Activated T-cell treated with anti-CD3 and anti-CD28 coated beads for 1 hour (primary cell): ENCODE data around the gene DDX42.
A peak's percentile ranks its signal among the peaks of the same experiment; 100 is the strongest.

Experiments
- DNase-seq: peaks from one replicate; pipeline ENCODE4 v3.0.0-alpha.2; 2020; ENCODE audit warnings: low read depth

The DDX42 gene

GRCh38 chr17:63823659-63824331 is 49.8 kb downstream of the DDX42 start:
- no peak for DNase-seq

- no peak for DNase-seq
Observed at GRCh38 chr17:63824362-63824761, 50.4 kb downstream of the DDX42 start.

DNA sequence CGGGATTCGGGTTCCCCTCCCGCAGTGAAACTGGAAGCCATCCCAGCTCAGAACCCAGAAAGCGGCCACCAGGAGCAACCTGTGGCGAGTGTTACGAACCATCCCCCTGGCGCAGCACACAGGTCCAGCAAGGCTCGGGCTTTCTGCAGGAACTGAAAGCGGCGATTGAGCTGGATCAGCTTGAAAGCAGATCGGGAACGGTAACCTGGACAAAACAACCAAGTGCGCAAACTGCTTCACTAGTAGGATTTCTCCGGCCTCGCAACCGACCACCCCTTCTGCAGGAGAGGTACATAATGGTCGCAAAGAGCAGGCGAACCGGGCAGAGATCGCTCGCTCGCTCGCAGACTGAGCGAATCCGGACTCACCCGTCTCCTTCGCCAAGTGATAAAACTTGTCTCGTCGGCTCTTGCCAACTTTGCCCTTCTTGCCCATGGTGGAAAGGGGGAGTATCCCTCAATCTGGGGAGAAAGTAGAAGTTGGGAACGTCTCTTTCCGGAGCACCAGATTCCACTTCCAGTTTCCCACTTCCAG is 52.6 kb downstream of the DDX42 start:
- DNase-seq = no peak

DNA sequence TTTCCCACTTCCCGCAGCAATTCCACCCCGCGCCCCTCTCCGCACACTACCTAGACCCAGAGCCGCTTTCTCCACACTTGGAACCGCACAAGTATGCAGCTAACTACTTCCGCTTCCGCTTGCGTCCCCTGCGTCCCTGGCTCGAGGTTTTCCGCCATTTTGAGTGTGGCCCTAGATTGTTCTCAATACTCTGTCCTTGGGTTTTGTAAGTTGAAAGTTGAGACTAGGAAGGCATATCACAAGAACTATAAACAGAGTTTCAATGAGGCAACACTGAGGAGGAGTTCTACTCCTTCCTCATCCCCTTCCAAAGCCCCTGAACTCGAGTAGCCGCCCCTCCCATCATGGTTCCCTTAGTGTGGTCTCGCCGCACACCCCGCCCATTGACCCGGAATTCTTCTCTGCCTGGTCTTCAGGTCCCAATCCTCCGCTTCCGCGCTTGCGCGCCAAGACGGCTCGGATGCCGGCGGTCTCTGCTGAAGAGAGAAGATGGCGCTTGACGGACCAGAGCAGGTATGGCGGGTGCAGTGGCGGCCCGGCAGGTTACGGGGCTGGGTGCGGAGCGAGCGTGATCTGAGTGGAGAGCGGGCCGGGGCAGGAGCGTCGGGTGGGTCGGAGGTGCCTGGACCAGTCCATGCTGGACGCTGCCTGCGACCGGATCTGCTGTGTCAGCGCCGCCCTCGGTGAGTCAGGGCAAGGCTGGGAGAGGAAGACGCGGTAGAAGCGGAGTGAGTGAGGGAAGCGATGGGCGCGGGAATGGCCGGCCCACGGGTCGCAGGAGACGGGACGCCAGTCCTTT is 53.2 kb downstream of the DDX42 start, which contains the start of the genes FTSJ3 and PSMC5:
FTSJ3 (minus strand) TSS at position 662 of the 799 bp plus-strand sequence. CDS start 761 bp downstream, outside the sequence.
PSMC5 (plus strand) TSS at position 430 of the 799 bp plus-strand sequence; CDS start at position 490, 60 bp downstream.
- peak; percentile 92 for DNase-seq

- DNase-seq = no peak
Observed at GRCh38 chr17:63827801-63828221, 53.8 kb downstream of the DDX42 start.

DNA sequence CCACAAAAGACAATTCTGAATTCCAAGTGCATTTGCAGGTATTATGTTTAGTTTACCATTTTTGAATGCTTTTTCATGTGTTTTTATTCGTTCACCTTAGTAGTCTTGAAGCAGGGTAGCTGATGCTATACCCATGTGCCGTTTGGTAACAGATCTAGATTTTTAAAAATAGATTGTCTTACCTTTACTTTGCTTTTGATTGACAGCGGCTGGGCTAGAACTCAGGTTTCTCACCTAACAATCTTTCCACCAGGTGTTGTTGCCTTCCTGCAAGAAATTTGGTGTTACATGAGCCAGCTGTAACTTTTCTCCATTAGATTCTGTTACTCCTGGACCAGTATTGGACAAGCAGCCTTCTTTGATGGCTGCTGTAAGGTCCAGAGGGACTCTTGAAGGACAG is 55.0 kb downstream of the DDX42 start:
- no peak for DNase-seq

DNA sequence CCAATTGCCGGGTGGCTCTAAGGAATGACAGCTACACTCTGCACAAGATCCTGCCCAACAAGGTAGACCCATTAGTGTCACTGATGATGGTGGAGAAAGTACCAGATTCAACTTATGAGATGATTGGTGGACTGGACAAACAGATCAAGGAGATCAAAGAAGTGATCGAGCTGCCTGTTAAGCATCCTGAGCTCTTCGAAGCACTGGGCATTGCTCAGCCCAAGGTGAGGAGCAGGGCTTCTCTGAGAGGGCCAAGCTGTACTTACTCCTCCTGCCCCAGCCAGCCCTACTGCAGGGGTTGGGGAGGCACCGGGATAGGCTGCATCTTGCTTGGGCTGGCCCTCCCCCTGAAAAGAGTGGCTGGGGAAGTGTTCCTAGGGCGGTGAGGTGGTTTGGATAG is 56.3 kb downstream of the DDX42 start:
- DNase-seq = no peak

DNA sequence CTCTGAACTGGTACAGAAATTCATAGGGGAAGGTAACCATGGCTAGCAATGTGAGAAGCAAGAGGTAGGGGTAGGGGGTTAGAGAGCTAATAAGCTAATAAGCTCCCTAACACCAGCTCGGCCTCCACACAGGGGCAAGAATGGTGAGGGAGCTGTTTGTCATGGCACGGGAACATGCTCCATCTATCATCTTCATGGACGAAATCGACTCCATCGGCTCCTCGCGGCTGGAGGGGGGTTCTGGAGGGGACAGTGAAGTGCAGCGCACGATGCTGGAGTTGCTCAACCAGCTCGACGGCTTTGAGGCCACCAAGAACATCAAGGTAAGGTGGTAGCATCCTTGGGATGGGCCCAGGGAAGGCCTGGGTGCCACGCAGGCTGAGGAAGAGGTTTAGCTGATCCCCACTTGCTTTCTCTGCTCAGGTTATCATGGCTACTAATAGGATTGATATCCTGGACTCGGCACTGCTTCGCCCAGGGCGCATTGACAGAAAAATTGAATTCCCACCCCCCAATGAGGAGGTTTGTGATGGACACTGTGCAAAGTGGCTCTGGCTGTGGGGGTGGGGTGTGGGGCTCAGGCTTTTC is 57.0 kb downstream of the DDX42 start:
- no peak for DNase-seq

- no peak for DNase-seq
Observed at GRCh38 chr17:63831505-63831904, 57.5 kb downstream of the DDX42 start.

GRCh38 chr17:63832014-63832413 is 58.0 kb downstream of the DDX42 start:
- DNase-seq = no peak

DNA sequence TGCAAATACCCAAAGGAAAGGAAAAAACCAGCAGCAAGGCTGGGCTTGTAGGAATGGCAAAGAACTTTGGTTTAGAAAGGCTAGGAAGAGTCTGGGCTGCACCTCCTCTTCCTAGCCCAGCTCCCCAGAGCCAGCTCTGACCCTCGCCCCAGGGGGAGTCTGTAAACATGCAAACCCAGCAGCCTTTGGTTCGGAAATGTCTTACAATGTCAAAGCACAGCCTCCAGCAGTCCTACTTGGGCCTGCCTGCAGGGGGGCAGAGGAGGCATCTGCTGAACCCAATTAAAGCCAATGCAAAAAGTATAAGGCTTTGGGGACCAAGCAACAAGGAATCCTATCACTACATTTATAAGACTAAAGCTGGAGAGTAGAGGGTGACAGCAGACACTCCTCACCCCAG is 58.5 kb downstream of the DDX42 start:
- DNase-seq = no peak

- DNase-seq = no peak
Observed at GRCh38 chr17:63833026-63833740, 59.2 kb downstream of the DDX42 start.

DNA sequence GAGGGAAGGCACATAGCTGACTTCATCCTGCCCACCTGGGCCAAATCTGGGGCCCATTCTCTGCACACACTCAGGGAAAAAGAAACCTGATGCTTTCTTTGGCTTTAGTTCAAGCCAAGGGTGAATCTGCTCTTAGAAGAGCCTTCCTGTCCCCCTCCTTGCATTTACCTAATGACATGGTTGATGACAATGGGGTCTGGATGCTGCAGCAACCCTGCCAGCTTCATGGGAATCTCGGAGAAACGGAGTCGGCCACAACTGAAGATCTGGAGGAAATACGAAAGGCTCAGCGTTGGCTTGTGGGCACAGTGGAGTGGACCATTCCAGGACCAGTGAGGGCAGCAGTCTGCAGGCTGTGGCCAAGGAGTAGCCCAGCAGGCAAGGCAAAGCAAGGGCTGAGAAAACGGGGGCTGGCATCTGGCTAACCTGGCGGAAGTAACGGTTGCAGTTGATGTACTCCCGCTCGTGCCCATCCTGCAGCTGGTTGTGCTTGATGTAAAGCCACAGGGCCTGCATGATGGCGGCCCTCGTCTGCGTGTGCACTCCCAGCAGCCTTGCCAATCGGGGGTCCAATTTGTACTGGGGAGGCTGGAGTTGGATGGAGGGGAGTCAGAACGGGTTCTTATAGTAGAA is 59.9 kb downstream of the DDX42 start:
- DNase-seq = no peak

DNA sequence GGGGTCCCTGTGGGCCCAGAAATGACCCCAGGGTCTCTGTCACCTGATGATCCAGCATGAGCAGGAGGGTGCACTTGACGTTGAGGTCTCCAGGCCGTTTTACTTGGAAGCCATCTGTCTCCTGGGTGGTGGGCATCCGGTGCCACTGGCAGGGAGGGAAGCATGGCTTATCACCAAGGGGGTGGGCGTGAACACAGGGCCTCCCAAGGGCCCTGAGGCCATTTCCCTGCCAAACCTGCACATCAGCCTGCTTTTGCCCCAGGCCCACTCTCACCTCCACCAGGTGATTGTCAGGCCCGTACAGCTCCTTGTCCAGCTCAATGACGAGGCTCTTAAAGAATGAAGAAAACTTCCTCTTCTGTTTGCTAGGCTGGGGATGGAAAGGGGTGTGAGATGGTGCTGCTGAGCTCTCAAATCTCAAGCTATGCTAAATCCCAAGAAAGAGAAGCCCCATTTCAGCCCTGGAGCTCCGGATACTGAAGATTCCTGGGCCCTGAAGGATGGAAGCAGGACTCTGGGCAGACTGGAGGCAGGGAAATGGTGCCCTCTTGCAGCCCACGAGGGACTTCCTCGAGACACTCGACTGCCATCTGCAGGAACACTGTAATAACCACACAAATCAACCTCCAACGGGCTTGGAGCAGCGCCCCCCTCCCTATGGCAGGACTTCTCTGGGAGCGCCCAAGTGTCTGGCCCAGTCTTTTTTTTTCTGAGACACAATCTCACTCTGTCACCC is 60.6 kb downstream of the DDX42 start:
- DNase-seq = no peak

- no peak for DNase-seq
Observed at GRCh38 chr17:63835167-63835720, 61.3 kb downstream of the DDX42 start.

DNA sequence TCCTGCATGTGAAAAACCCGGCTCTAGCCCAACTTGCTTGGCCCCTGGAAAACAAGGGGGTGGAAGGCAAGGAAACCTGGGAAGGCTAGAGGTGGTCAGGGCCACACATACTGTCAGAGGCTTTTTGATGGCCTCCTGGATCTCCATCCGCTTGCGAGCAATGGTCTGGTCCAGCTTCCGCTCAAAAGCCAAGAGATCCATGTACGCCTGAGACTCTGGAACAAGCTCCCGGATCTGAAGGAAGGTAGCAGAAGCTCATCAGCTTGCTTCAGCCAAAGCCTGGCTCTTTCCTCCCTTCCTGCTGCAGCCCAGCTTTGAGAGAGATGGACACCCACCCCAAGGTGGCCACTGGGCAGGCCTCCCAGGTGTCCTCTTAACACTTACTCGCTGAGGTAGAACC is 62.8 kb downstream of the DDX42 start:
- no peak for DNase-seq

- DNase-seq = no peak
Observed at GRCh38 chr17:63837480-63837879, 63.5 kb downstream of the DDX42 start.

GRCh38 chr17:63837962-63838600 is 64.1 kb downstream of the DDX42 start:
- no peak for DNase-seq

- no peak for DNase-seq
Observed at GRCh38 chr17:63838631-63839171, 64.7 kb downstream of the DDX42 start.
